H1 (cell line): Measurements from ENCODE around the gene TTC38. TPM values are rescaled to one million over a fixed set of nuclear protein-coding genes. Genes with fewer than 3 reads are reported as not detected.

Experiments
- ATF2 ChIP-seq: IDR thresholded peaks from 2 replicates; pipeline ENCODE4 v1.6.1; 2012; ENCODE audit warnings: low read length, inconsistent platforms
- CBX5 ChIP-seq: fragments of 300-800, 300-1000 bp; sonication (generic); IDR thresholded peaks from 2 replicates; pipeline ENCODE4 v1.7.1; 2016; ENCODE audit warnings: antibody characterized with exemption, low read length, low read depth
- CEBPB ChIP-seq: IDR thresholded peaks from 2 replicates; pipeline ENCODE4 v1.6.1; 2012; ENCODE audit warnings: low read depth, low read length
- CHD2 ChIP-seq: IDR thresholded peaks from 2 replicates; pipeline ENCODE4 v1.6.1; 2012; ENCODE audit warnings: low read length, improper control_type of control experiment
- CREB1 ChIP-seq: IDR thresholded peaks from 2 replicates; pipeline ENCODE4 v1.6.1; 2012; ENCODE audit warnings: inconsistent platforms
- CTCF ChIP-seq, 3 experiments: IDR thresholded peaks; 1 replicate in 2 of 3; 2 replicates in 1 of 3; pipeline versions ENCODE4 v1.5.1 to v1.6.1; 2011; ENCODE audit warnings: low read length in 3 of 3, mild to moderate bottlenecking in 3 of 3, inconsistent platforms in 2 of 3, low read depth in 1 of 3, moderate library complexity in 1 of 3; ENCODE audit not compliant: insufficient read depth in 1 of 3; ENCODE audit errors: control extremely low read depth in 1 of 3
- FOSL1 ChIP-seq: IDR thresholded peaks from 2 replicates; pipeline ENCODE4 v1.6.1; 2011; ENCODE audit warnings: mild to moderate bottlenecking, low read depth, low read length, moderate library complexity; ENCODE audit not compliant: insufficient read depth
- GTF2F1 ChIP-seq: IDR thresholded peaks from 2 replicates; pipeline ENCODE4 v1.6.1; 2012; ENCODE audit warnings: low read depth, low read length, improper control_type of control experiment, borderline replicate concordance
- HDAC6 ChIP-seq: IDR thresholded peaks from one replicate; pipeline ENCODE4 v1.7.1; 2012; ENCODE audit warnings: low read depth, mild to moderate bottlenecking, inconsistent platforms, low read length, moderate library complexity
- JUND ChIP-seq: IDR thresholded peaks from 2 replicates; pipeline ENCODE4 v1.6.1; 2011; ENCODE audit warnings: mild to moderate bottlenecking, improper control_type of control experiment, low read length
- KDM1A ChIP-seq: fragments of 200-600, 300-600 bp; sonication (generic); IDR thresholded peaks from 2 replicates; pipeline ENCODE4 v1.7.1; 2016; ENCODE audit warnings: mild to moderate bottlenecking, low read length, borderline replicate concordance
- KDM4A ChIP-seq: IDR thresholded peaks from one replicate; pipeline ENCODE4 v1.7.1; 2012; ENCODE audit warnings: low read depth, mild to moderate bottlenecking, moderate library complexity, low read length, inconsistent platforms; ENCODE audit not compliant: severe bottlenecking
- MAFK ChIP-seq: IDR thresholded peaks from 2 replicates; pipeline ENCODE4 v1.6.1; 2012; ENCODE audit warnings: low read depth, mild to moderate bottlenecking, improper control_type of control experiment, low read length
- POU5F1 ChIP-seq: IDR thresholded peaks from 2 replicates; pipeline ENCODE4 v1.6.1; 2011; ENCODE audit warnings: low read depth, mild to moderate bottlenecking, low read length, moderate library complexity
- SRF ChIP-seq: IDR thresholded peaks from 2 replicates; pipeline ENCODE4 v1.6.1; 2011; ENCODE audit warnings: mild to moderate bottlenecking, low read depth, low read length, moderate library complexity
- TAF1 ChIP-seq: IDR thresholded peaks from 2 replicates; pipeline ENCODE4 v1.6.1; 2011; ENCODE audit warnings: mild to moderate bottlenecking, low read depth, low read length
- TAF7 ChIP-seq: optimal IDR thresholded peaks from 2 replicates; pipeline ENCODE3; 2011; ENCODE audit warnings: low read depth, mild to moderate bottlenecking, inconsistent platforms, low read length, moderate library complexity, borderline replicate concordance
- TCF12 ChIP-seq: IDR thresholded peaks from 2 replicates; pipeline ENCODE4 v1.6.1; 2011; ENCODE audit warnings: low read depth, mild to moderate bottlenecking, low read length
- ZNF274 ChIP-seq: IDR thresholded peaks from 2 replicates; pipeline ENCODE4 v1.7.0; 2012; ENCODE audit warnings: low read length, borderline replicate concordance; ENCODE audit errors: extremely low read depth
- polyA plus RNA-seq, 7 experiments: library from polyadenylated mRNA; depleted of rRNA in 3 of 7; stranded (reverse) in 5 of 7; unstranded in 2 of 7; fragments of >200 nt in 5 of 7; fragments of 200-250 nt in 2 of 7; gene quantifications; 1 replicate in 5 of 7; 2 replicates in 1 of 7; 4 replicates in 1 of 7; pipeline versions ENCODE4 v1.2.1 to v1.2.3, GENCODE V29; 2011 to 2013; ENCODE audit warnings: missing spikeins in 2 of 7, mixed read lengths in 2 of 7
- total RNA-seq: library from RNA; stranded (reverse); fragmentation: NEBNext Ultra II Directional; extraction: Animal tissue kit (Norgen Biotek cat#: 25700); gene quantifications from 2 replicates; pipeline ENCODE4 v1.2.1, GENCODE V29; 2021
- TF ChIP-seq, protein P1 (sequence below): IDR thresholded peaks from 2 replicates; pipeline ENCODE4 v1.6.1; 2012; ENCODE audit warnings: inconsistent platforms

The TTC38 gene
- total and polyA plus RNA-seq, 2 of the 8 experiments (the other 6 are each of a cell fraction or from before 2014, with no cell fraction given): 25.3 to 34.8 TPM

- TF ChIP-seq SRF (no peak), MAFK (no peak), CTCF (IDR thresholded peaks at IDR 0.05; ENCODE audit: control extremely low read depth in 1 of 3, insufficient read depth in 1 of 3, low read depth in 1 of 3, low read length in 3 of 3) (peak in 2 of 3 experiments; percentile 1 to 7; a peak in 2 of 4 replicates), CHD2 (no peak), CREB1 (peak; percentile 93), JUND (no peak), GTF2F1 (no peak), TCF12 (no peak), ATF2 (no peak), POU5F1 (no peak), TAF7 (peak; percentile 60), ZNF274 (no peak), KDM1A (0 out of 2 replicates have a peak, but pooled peaks have one; percentile 32), HDAC6 (no peak), CEBPB (no peak), KDM4A (peak; percentile 59), CBX5 (no peak), FOSL1 (no peak), TAF1 (0 out of 2 replicates have a peak, but pooled peaks have one; percentile 21)
- TF ChIP-seq, protein P1, sequence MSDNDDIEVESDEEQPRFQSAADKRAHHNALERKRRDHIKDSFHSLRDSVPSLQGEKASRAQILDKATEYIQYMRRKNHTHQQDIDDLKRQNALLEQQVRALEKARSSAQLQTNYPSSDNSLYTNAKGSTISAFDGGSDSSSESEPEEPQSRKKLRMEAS: peak; percentile 65; the same call in 1 of the 2 replicates
These were observed 28.7 kb downstream of the TTC38 start, which contains the start of gene GTSE1 (continued) for GRCh38 chr22:46296257-46297150.
